GM23248 (cell line): ENCODE data around the gene CAST. TPM values are rescaled to one million over a fixed set of nuclear protein-coding genes. Genes with fewer than 3 reads are reported as not detected.

Source experiments
- DNase-seq: peaks from one replicate; pipeline ENCODE4 v3.0.0-alpha.2; 2015
- H2AFZ ChIP-seq: fragments of 200-600 bp; sonication (generic); 2 replicates; pipeline ENCODE4 v1.6.1; 2016; ENCODE audit warnings: antibody characterized with exemption
- H3F3A ChIP-seq: fragments of 200-600 bp; sonication (generic); 2 replicates; pipeline ENCODE4 v1.6.1; 2016; ENCODE audit warnings: mild to moderate bottlenecking, antibody characterized with exemption, mixed run types; ENCODE audit not compliant: insufficient read depth
- H3K27ac ChIP-seq: fragments of 200-600 bp; sonication (generic); 2 replicates; pipeline ENCODE4 v1.5.1; 2016; ENCODE audit warnings: mild to moderate bottlenecking
- H3K27me3 ChIP-seq: fragments of 200-600 bp; sonication (generic); replicated peaks from 2 replicates; pipeline ENCODE4 v1.6.1; 2016; ENCODE audit warnings: mild to moderate bottlenecking; ENCODE audit not compliant: insufficient read depth
- H3K36me3 ChIP-seq: fragments of 200-600 bp; sonication (generic); 2 replicates; pipeline ENCODE4 v1.6.1; 2016; ENCODE audit warnings: low read depth, mild to moderate bottlenecking
- H3K4me1 ChIP-seq: fragments of 200-600 bp; sonication (generic); 2 replicates; pipeline ENCODE4 v1.6.1; 2016; ENCODE audit warnings: mild to moderate bottlenecking; ENCODE audit not compliant: insufficient read depth
- H3K4me2 ChIP-seq: fragments of 200-600 bp; sonication (generic); one replicate; pipeline ENCODE4 v1.6.1; 2016; ENCODE audit warnings: mild to moderate bottlenecking; ENCODE audit not compliant: unreplicated experiment
- H3K4me3 ChIP-seq: fragments of 200-600 bp; sonication (generic); 2 replicates; pipeline ENCODE4 v1.5.1; 2016; ENCODE audit warnings: mild to moderate bottlenecking
- H3K79me2 ChIP-seq: fragments of 200-600 bp; sonication (generic); 2 replicates; pipeline ENCODE4 v1.6.1; 2016; ENCODE audit warnings: mild to moderate bottlenecking; ENCODE audit not compliant: insufficient read depth
- H3K9ac ChIP-seq: fragments of 200-600 bp; sonication (generic); 2 replicates; pipeline ENCODE4 v1.6.1; 2016; ENCODE audit warnings: mild to moderate bottlenecking
- H3K9me2 ChIP-seq: fragments of 200-600 bp; sonication (generic); 2 replicates; pipeline ENCODE4 v1.6.1; 2016; ENCODE audit warnings: mixed run types, mild to moderate bottlenecking, moderate library complexity; ENCODE audit not compliant: insufficient read depth
- H3K9me3 ChIP-seq: fragments of 200-600 bp; sonication (generic); one replicate; pipeline ENCODE4 v1.6.1; 2017; ENCODE audit warnings: low read depth
- H4K20me1 ChIP-seq: fragments of 200-600 bp; sonication (generic); 2 replicates; pipeline ENCODE4 v1.6.0; 2016; ENCODE audit not compliant: insufficient read depth
- EZH2 ChIP-seq: fragments of 200-600 bp; sonication (generic); IDR thresholded peaks from 2 replicates; pipeline ENCODE4 v1.6.1; 2018; ENCODE audit warnings: antibody characterized with exemption, mild to moderate bottlenecking; ENCODE audit not compliant: insufficient read depth, poor library complexity, severe bottlenecking
- EZH2phosphoT487 ChIP-seq: fragments of 200-600 bp; sonication (generic); IDR thresholded peaks from 2 replicates; pipeline ENCODE4 v1.6.1; 2018; ENCODE audit warnings: antibody characterized with exemption, moderate library complexity, mild to moderate bottlenecking, low read depth; ENCODE audit not compliant: insufficient read depth
- WGBS, 2 experiments: methylation state at CpG; one replicate each; pipeline ENCODE4 v1.1.6; 2015 to 2017; ENCODE audit warnings: low lambda C conversion rate in 2 of 2, low coverage in 1 of 2; ENCODE audit errors: missing lambda C conversion rate in 2 of 2; 5-methylcytosine and 5-hydroxymethylcytosine counted together
- in situ Hi-C: fragments of 300-500 bp; cut with MboI; formaldehyde crosslinking; loops from 2 replicates; pipeline ENCODE4 v1.15.0; 2020
- polyA plus RNA-seq: library from polyadenylated mRNA; unstranded; fragments of >200 nt; fragmentation: Nextera tagmentation; extraction: Ambion mirVana; gene quantifications from 2 replicates; pipeline ENCODE4 v1.2.1, GENCODE V29; 2016
- total RNA-seq: library from RNA; depleted of rRNA; stranded (reverse); fragments of >200 nt; shearing (Covaris generic); gene quantifications from 2 replicates; pipeline ENCODE4 v1.2.3, GENCODE V29; 2014

CAST gene
- total and polyA plus RNA-seq, 2 experiments from 2014 or later = 179 to 196 TPM

- Histone ChIP-seq H3K27ac (no peak overlapping the region), H3F3A (peaks cover 14% of the 10 kb centered on the region), H3K4me2 (no peak overlapping the region), H3K79me2 (peaks cover 63% of the 10 kb centered on the region), H3K9ac (no peak overlapping the region), H3K9me2 (no peaks in the 10 kb centered on the region), H3K4me1 (peaks cover 7% of the 10 kb centered on the region), H3K4me3 (no peak overlapping the region), H3K9me3 (no peaks in the 10 kb centered on the region), H3K36me3 (peaks cover 25% of the 10 kb centered on the region), H3K27me3 (no peaks in the 10 kb centered on the region), H4K20me1 (no peaks in the 10 kb centered on the region), H2AFZ (no peak overlapping the region)
- in situ Hi-C loops = no loop called here
- DNase-seq = peak; percentile 37
- TF ChIP-seq EZH2 = no peak
- TF ChIP-seq EZH2phosphoT487 = no peak
Measured at GRCh38 chr5:96729156-96729555, 67.0 kb downstream of the CAST start.

GRCh38 chr5:96730586-96730985, 68.4 kb downstream of the CAST start:
- H3F3A ChIP-seq = peaks cover 27% of the 10 kb centered on the region
- no peaks in the 10 kb centered on the region for H3K9me2 ChIP-seq
- no peaks in the 10 kb centered on the region for H3K9me3 ChIP-seq
- peaks cover 55% of the 10 kb centered on the region for H3K79me2 ChIP-seq
- no peak for DNase-seq
- H3K36me3 ChIP-seq = peaks cover 18% of the 10 kb centered on the region; the same call in 1 of the 2 replicates
- WGBS, 2 experiments = 64 to 74% methylated on average over 6 of the region's 6 CpGs
- H3K4me1 ChIP-seq = peaks cover 21% of the 10 kb centered on the region
- H3K27me3 ChIP-seq = no peaks in the 10 kb centered on the region
- no peak overlapping the region for H3K9ac ChIP-seq
- no peak overlapping the region for H3K27ac ChIP-seq
- no peak overlapping the region for H3K4me2 ChIP-seq
- H4K20me1 ChIP-seq = no peaks in the 10 kb centered on the region
- no peak overlapping the region for H3K4me3 ChIP-seq
- in situ Hi-C loops = no loop called here
- TF ChIP-seq EZH2 = no peak
- no peak for TF ChIP-seq EZH2phosphoT487
- no peak overlapping the region for H2AFZ ChIP-seq

GRCh38 chr5:96733771-96734500, 71.8 kb downstream of the CAST start:
- 75 to 78% methylated on average over 7 of the region's 7 CpGs for WGBS, 2 experiments
- in situ Hi-C loops = no loop called here

GRCh38 chr5:96734871-96735325, 72.7 kb downstream of the CAST start:
- Histone ChIP-seq H3K4me2 (peak overlapping the region; percentile 67), H3K36me3 (peaks cover 54% of the 10 kb centered on the region), H3K79me2 (peaks cover 19% of the 10 kb centered on the region), H3K4me3 (peak overlapping the region; percentile 34), H3K9me2 (no peaks in the 10 kb centered on the region), H3K9me3 (no peaks in the 10 kb centered on the region), H3F3A (peaks cover 29% of the 10 kb centered on the region), H4K20me1 (no peaks in the 10 kb centered on the region), H3K9ac (0 out of 2 replicates have a peak overlapping the region, but pooled peaks have one; percentile 10), H2AFZ (no peak overlapping the region), H3K4me1 (peaks cover 36% of the 10 kb centered on the region), H3K27me3 (no peaks in the 10 kb centered on the region), H3K27ac (peak overlapping the region; percentile 69)
- peak; percentile 87 for DNase-seq
- in situ Hi-C loops = no loop called here
- 0 to 4% methylated on average over 1 of the region's 1 CpG for WGBS, 2 experiments
- TF ChIP-seq EZH2phosphoT487 (no peak), EZH2 (no peak)

More at GRCh38 chr5:96733771-96734500, 71.8 kb downstream of the CAST start:
- Histone ChIP-seq H4K20me1 (no peaks in the 10 kb centered on the region), H3K9me2 (no peaks in the 10 kb centered on the region), H3K4me3 (no peak overlapping the region), H3K4me2 (peak overlapping the region; percentile 67), H3K36me3 (peaks cover 46% of the 10 kb centered on the region), H3K27me3 (no peaks in the 10 kb centered on the region), H3F3A (peaks cover 29% of the 10 kb centered on the region), H3K9me3 (no peaks in the 10 kb centered on the region), H3K27ac (no peak overlapping the region), H3K4me1 (peaks cover 36% of the 10 kb centered on the region), H3K79me2 (peaks cover 23% of the 10 kb centered on the region), H2AFZ (no peak overlapping the region), H3K9ac (no peak overlapping the region)
- DNase-seq = peak; percentile 44
- no peak for TF ChIP-seq EZH2phosphoT487
- TF ChIP-seq EZH2 = no peak
